Activated CD4-positive, alpha-beta memory T cell treated with anti-CD3 and anti-CD28 coated beads, Interleukin-2, amount 10 ng/mL, durations not matched to agents 7 days and 5 days (primary cell): ENCODE results near the gene RET. TPM values are rescaled to one million over a fixed set of nuclear protein-coding genes. Genes with fewer than 3 reads are reported as not detected.

Experiments
- CTCF ChIA-PET: fragments of 350-600 bp; sonication (Branson Sonifier 250); formaldehyde crosslinking; loops from one replicate; lab custom pipeline; 2021; ENCODE audit warnings: antibody characterized with exemption, inconsistent platforms; lab: Charles Lee
- POLR2A ChIA-PET: fragments of 350-600 bp; sonication (Branson Sonifier 250); formaldehyde crosslinking; loops from one replicate; lab custom pipeline; 2021; ENCODE audit warnings: antibody characterized with exemption; lab: Charles Lee
- DNase-seq: peaks from one replicate; pipeline ENCODE4 v3.0.0-alpha.2; 2020
- H3K27ac Mint-ChIP-seq: one replicate; pipeline ENCODE4 v1.8.0; 2021; ENCODE audit warnings: mild to moderate bottlenecking, mixed read lengths
- H3K27me3 Mint-ChIP-seq: one replicate; pipeline ENCODE4 v1.8.0; 2021; ENCODE audit warnings: mixed read lengths
- H3K36me3 Mint-ChIP-seq: one replicate; pipeline ENCODE4 v1.8.0; 2021; ENCODE audit warnings: low read depth, mixed read lengths
- H3K4me1 Mint-ChIP-seq: one replicate; pipeline ENCODE4 v1.8.0; 2021; ENCODE audit warnings: mixed read lengths
- H3K4me3 Mint-ChIP-seq: one replicate; pipeline ENCODE4 v1.8.0; 2021; ENCODE audit warnings: mild to moderate bottlenecking, mixed read lengths
- H3K9me3 Mint-ChIP-seq: one replicate; pipeline ENCODE4 v1.8.0; 2021; ENCODE audit warnings: mixed read lengths
- total RNA-seq, 2 experiments: library from RNA; stranded (reverse); gene quantifications; one replicate each; pipeline ENCODE4 v1.2.3, GENCODE V29; 2021

The RET gene
- total RNA-seq, 2 experiments from 2014 or later = 0.28 to 0.50 TPM

- no peak overlapping the region for H3K27ac Mint-ChIP-seq
- no peaks in the 10 kb centered on the region for H3K4me1 Mint-ChIP-seq
- POLR2A ChIA-PET = no interaction called here
- no peak overlapping the region for H3K4me3 Mint-ChIP-seq
- no peaks in the 10 kb centered on the region for H3K9me3 Mint-ChIP-seq
- DNase-seq = no peak
- CTCF ChIA-PET = no interaction called here
- H3K27me3 Mint-ChIP-seq = peaks cover 2% of the 10 kb centered on the region
- H3K36me3 Mint-ChIP-seq = no peaks in the 10 kb centered on the region
Observed at GRCh38 chr10:43060291-43060690, 16.6 kb upstream of the RET start.

DNA sequence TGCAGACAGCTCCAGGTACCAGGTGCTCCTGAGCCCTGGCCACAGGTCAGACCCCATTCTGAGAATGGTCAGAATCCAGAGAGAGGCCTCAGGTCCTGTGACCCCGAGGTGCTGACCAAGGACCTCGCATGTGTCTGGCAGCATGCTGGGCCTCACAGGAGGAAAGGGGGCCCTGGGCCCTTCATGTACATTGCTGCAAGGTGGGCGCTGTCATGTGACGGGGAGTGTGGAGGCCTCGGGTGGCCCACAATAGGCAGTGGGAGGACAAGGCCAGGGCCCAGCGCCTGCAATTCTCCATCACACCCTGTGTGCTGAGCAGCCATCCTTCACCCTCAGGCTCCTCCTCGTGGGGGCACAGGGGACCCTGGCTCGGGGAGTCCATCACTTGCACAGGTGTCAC is 15.5 kb upstream of the RET start:
- peaks cover 2% of the 10 kb centered on the region for H3K27me3 Mint-ChIP-seq
- no peaks in the 10 kb centered on the region for H3K36me3 Mint-ChIP-seq
- no peaks in the 10 kb centered on the region for H3K4me1 Mint-ChIP-seq
- ChIA-PET CTCF (no interaction called here), POLR2A (no interaction called here)
- H3K4me3 Mint-ChIP-seq = no peak overlapping the region
- no peaks in the 10 kb centered on the region for H3K9me3 Mint-ChIP-seq
- no peak for DNase-seq
- H3K27ac Mint-ChIP-seq = no peak overlapping the region

DNA sequence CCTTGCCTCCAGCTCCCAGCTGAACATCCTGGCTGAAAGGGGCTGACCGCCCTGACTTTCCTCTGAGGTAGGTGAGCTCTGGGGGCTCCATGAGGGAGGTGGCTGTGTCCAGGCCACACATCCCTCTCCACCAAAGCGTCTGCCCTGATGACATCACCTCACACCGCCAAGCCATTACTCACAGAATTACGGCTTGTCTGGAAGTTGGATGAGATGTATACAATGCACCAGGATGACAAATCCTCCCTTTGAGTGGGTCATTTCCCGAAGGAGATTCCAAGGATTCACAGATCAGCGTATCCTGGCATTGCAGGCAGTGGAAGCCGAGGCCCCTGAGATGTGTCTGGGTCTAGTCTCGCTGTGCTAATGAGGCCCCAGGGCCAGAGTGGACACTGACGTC is 15.1 kb upstream of the RET start:
- CTCF ChIA-PET = no interaction called here
- Mint-ChIP-seq H3K4me1 (no peaks in the 10 kb centered on the region), H3K27me3 (peaks cover 2% of the 10 kb centered on the region), H3K9me3 (no peaks in the 10 kb centered on the region), H3K4me3 (no peak overlapping the region), H3K36me3 (no peaks in the 10 kb centered on the region), H3K27ac (no peak overlapping the region)
- POLR2A ChIA-PET = no interaction called here
- no peak for DNase-seq

DNA sequence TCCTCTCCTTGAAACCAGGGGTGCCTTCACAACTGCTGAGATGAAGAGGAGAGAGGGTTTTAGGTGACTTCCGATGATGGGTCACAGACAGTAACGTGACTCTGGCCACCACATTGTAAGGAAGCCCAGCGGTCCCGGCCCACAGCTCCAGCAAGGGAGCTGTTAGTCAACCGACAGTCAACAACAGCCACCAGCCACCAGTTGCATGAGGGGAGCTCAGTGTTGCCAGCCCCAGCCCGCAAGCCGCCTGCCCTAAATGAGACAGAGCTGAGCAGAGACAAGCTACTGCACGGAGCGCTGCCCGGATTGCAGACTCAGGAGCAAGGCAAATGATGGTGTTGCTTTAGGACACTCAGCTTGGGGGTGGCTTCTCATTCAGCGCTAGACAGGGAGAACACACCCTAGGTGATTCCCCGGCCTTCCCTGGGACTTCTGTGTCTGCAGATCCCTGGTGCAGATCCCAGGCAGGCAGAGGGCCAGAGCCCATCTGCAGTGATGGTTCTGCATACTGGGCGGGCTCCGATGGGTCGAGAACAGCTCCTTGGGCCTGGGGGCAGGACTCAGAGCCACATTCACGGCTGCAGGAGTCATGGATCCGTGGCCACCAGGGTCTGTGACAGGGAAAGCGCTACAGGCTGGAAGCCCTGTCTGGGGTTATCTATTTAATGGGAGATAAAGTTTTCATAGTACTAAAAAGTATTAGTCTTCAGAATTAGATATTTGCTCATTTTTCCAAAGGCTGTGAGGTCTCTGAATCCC is 14.3 kb upstream of the RET start:
- Mint-ChIP-seq H3K36me3 (no peaks in the 10 kb centered on the region), H3K9me3 (no peaks in the 10 kb centered on the region), H3K27me3 (peaks cover 1% of the 10 kb centered on the region), H3K27ac (no peak overlapping the region), H3K4me3 (no peak overlapping the region), H3K4me1 (no peaks in the 10 kb centered on the region)
- CTCF ChIA-PET = no interaction called here
- POLR2A ChIA-PET = no interaction called here
- no peak for DNase-seq

GRCh38 chr10:43064331-43065075 is 12.4 kb upstream of the RET start:
- H3K9me3 Mint-ChIP-seq = no peaks in the 10 kb centered on the region
- CTCF ChIA-PET = no interaction called here

DNA sequence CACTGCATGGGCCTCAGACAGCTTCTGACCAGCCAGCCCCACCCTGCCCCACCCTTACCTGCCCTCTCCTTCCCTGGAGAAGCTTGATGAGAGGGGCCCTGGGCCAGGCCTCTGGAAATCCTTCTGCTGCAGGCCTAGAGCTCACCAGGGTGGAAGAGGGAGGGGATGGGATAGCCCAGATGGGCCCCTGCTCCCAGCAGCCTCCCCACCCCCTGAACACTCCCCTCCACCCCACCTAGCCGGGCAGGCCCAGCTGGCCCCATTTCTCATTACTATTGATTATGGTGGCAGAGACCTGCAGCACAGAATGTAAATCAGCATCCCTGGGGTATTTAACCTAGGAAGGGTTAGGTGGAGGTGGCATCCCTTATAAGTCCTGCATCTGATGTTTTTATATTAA is 11.6 kb upstream of the RET start:
- H3K27me3 Mint-ChIP-seq = no peaks in the 10 kb centered on the region
- ChIA-PET POLR2A (no interaction called here), CTCF (no interaction called here)
- H3K27ac Mint-ChIP-seq = no peak overlapping the region
- no peak overlapping the region for H3K4me3 Mint-ChIP-seq
- no peaks in the 10 kb centered on the region for H3K36me3 Mint-ChIP-seq
- H3K9me3 Mint-ChIP-seq = no peaks in the 10 kb centered on the region
- no peaks in the 10 kb centered on the region for H3K4me1 Mint-ChIP-seq
- no peak for DNase-seq

More at GRCh38 chr10:43064331-43065075, 12.4 kb upstream of the RET start:
- Mint-ChIP-seq H3K4me3 (no peak overlapping the region), H3K36me3 (no peaks in the 10 kb centered on the region), H3K27ac (no peak overlapping the region), H3K4me1 (no peaks in the 10 kb centered on the region), H3K27me3 (no peaks in the 10 kb centered on the region)
- POLR2A ChIA-PET = no interaction called here
- no peak for DNase-seq

GRCh38 chr10:43065761-43066160 is 11.1 kb upstream of the RET start:
- no peaks in the 10 kb centered on the region for H3K27me3 Mint-ChIP-seq
- CTCF ChIA-PET = no interaction called here
- H3K4me1 Mint-ChIP-seq = no peaks in the 10 kb centered on the region
- POLR2A ChIA-PET = no interaction called here
- no peaks in the 10 kb centered on the region for H3K9me3 Mint-ChIP-seq
- no peak for DNase-seq
- H3K4me3 Mint-ChIP-seq = no peak overlapping the region
- no peaks in the 10 kb centered on the region for H3K36me3 Mint-ChIP-seq
- H3K27ac Mint-ChIP-seq = no peak overlapping the region

DNA sequence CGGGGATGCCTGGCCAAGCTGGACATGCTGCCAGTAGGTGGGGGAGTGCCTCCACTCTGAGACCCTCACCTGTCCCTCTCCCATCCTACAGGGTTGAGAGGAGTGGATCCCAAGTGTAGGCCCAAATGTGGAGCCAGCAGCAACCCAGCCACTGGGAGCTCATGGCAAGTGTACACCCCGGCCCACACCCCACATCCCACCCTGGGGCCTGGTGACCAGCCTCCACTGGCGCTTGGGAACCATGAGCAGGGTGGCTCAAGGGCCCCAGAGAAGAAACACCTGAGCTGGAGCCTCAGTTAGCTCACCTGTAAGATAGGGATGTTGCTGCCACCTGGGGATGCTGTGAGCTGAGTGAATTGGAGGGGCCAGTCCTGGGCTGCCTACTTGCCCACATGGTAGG is 10.4 kb upstream of the RET start:
- no peak overlapping the region for H3K27ac Mint-ChIP-seq
- no peaks in the 10 kb centered on the region for H3K27me3 Mint-ChIP-seq
- CTCF ChIA-PET = no interaction called here
- no peak overlapping the region for H3K4me3 Mint-ChIP-seq
- no peaks in the 10 kb centered on the region for H3K4me1 Mint-ChIP-seq
- DNase-seq = no peak
- POLR2A ChIA-PET = no interaction called here
- no peaks in the 10 kb centered on the region for H3K9me3 Mint-ChIP-seq
- no peaks in the 10 kb centered on the region for H3K36me3 Mint-ChIP-seq

DNA sequence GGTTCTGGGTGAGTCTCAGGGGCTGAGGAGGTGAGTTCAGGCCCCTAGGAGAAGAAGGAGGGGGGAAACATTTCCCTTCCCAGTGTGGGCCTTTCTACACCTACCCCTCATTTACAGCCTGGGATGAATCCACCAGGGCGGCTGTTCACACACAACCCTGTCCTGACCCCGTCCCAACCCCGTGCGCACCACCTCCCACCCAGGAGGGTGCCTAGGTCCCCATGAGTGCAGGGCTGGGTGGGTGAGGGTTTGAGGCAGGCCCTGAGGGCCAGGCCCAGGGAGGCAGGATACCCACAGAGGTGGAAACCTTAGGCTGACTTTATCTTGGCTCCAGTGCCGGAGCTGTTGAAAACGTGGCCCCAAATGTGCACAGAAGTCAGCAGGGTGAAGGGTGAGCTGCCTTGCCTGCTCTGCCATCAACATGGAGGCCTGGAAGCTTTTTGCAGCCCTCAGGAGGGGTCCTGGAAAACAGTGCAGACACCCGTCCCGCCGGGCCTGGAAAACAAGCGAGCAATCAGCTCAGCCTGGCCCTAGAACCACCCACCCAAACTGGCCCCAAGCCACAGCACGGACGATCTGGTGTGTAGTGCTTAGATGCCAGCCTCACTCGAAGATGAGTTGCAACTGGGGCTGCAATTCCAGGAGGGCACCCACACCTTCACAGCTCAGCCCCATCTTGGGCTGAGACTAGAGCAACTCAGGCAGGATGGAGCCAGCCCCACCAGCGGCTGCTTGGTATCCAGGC is 9.3 kb upstream of the RET start:
- CTCF ChIA-PET = no interaction called here
- no peaks in the 10 kb centered on the region for H3K9me3 Mint-ChIP-seq

GRCh38 chr10:43068136-43068395 is 8.8 kb upstream of the RET start:
- H3K9me3 Mint-ChIP-seq = no peaks in the 10 kb centered on the region
- no peaks in the 10 kb centered on the region for H3K36me3 Mint-ChIP-seq
- DNase-seq = no peak
- POLR2A ChIA-PET = no interaction called here
- CTCF ChIA-PET = no interaction called here
- H3K4me1 Mint-ChIP-seq = no peaks in the 10 kb centered on the region
- no peaks in the 10 kb centered on the region for H3K27me3 Mint-ChIP-seq
- no peak overlapping the region for H3K27ac Mint-ChIP-seq
- no peak overlapping the region for H3K4me3 Mint-ChIP-seq

More for the DNA sequence above, 9.3 kb upstream of the RET start:
- Mint-ChIP-seq H3K27ac (no peak overlapping the region), H3K4me3 (no peak overlapping the region), H3K4me1 (no peaks in the 10 kb centered on the region), H3K36me3 (no peaks in the 10 kb centered on the region), H3K27me3 (no peaks in the 10 kb centered on the region)
- POLR2A ChIA-PET = no interaction called here
- DNase-seq = no peak

- Mint-ChIP-seq H3K9me3 (no peaks in the 10 kb centered on the region), H3K36me3 (no peaks in the 10 kb centered on the region), H3K4me1 (no peaks in the 10 kb centered on the region), H3K27me3 (no peaks in the 10 kb centered on the region), H3K4me3 (no peak overlapping the region), H3K27ac (no peak overlapping the region)
- ChIA-PET POLR2A (no interaction called here), CTCF (interaction anchor here (1.4 kb wide), 1 partner anchor 11 kb away, joined by 4 read pairs; no protein-coding TSS in a partner anchor)
- no peak for DNase-seq
Observed at GRCh38 chr10:43068471-43069210, 8.2 kb upstream of the RET start.

- Mint-ChIP-seq H3K27ac (no peak overlapping the region), H3K9me3 (no peaks in the 10 kb centered on the region), H3K4me1 (no peaks in the 10 kb centered on the region), H3K4me3 (no peak overlapping the region), H3K27me3 (peaks cover 2% of the 10 kb centered on the region), H3K36me3 (no peaks in the 10 kb centered on the region)
- DNase-seq = no peak
- ChIA-PET POLR2A (no interaction called here), CTCF (interaction anchor here (1.4 kb wide), 1 partner anchor 11 kb away, joined by 4 read pairs; no protein-coding TSS in a partner anchor)
Observed at GRCh38 chr10:43069211-43069515, 7.7 kb upstream of the RET start.

DNA sequence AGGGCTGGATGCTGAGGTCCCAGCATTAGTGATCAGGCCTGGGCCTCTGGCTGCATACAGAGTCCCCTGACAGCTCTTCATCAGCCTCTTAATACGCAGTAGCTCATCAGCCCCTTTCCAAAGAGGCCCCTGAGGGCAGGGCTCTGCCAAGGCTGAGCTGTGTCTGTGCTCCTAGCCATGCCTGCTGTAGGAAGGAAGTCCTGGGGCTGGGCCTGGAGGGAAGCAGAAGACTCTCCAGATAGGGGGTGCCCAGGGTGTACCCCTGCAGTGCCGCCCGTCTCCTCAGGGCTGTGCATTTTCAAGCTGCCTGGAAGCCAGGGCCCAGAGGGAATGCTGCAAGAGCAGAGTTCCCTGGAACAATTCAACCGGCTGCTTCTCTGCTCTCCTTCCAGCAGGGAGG is 7.3 kb upstream of the RET start:
- CTCF ChIA-PET = interaction anchor here (1.4 kb wide), 1 partner anchor 10 kb away, joined by 4 read pairs; no protein-coding TSS in a partner anchor
- no peak overlapping the region for H3K27ac Mint-ChIP-seq
- H3K27me3 Mint-ChIP-seq = peaks cover 2% of the 10 kb centered on the region

More for the DNA sequence above, 7.3 kb upstream of the RET start:
- DNase-seq = no peak
- POLR2A ChIA-PET = no interaction called here
- H3K4me3 Mint-ChIP-seq = no peak overlapping the region
- no peaks in the 10 kb centered on the region for H3K36me3 Mint-ChIP-seq
- H3K9me3 Mint-ChIP-seq = no peaks in the 10 kb centered on the region
- no peaks in the 10 kb centered on the region for H3K4me1 Mint-ChIP-seq
